HG02885 (cell line): ENCODE results near the gene SMC1B.
"Not testable (repeated sequence)": the region's sequence is repeated elsewhere in the genome, so short reads cannot be mapped to it uniquely, and the experiment has no call there.

Experiments used
- ATAC-seq: cut with Tn5 transposase; IDR thresholded peaks from one replicate; pipeline ENCODE4 v1.9.1; 2021; ENCODE audit warnings: mild to moderate bottlenecking; ENCODE audit not compliant: unreplicated experiment, poor library complexity

The SMC1B gene

DNA sequence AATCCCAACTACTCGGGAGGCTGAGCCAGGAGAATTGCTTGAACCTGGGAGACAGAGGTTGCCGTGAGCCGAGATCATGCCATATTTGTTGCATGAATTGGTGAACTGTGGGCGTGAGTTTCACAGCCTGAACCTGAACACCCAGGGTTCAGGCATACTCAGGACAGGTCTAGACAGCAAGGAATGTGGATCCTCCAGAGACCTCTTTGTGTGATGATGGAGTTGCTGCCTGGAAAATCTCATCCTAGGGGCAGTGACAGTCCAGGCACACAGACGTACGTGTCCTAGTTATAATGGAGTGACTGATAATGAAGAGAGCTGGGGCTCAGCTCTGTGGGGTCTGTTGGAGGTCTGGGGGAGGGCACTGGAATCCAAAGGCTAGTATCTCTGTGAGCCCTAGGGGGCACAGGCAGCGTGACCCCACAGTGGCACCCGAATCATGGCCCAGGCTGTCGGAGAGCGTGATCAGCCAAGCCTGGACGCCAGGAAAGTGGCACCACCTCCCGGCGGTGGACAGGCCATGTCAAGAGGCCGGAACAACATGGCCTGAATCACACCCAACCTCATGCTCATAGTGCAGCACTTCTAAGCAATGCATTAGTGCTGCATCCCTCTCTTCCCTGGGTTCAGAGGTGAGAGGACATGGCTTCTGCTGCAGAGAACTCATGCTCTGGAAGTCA is 31.8 kb upstream of the SMC1B start:
- no peak for ATAC-seq

DNA sequence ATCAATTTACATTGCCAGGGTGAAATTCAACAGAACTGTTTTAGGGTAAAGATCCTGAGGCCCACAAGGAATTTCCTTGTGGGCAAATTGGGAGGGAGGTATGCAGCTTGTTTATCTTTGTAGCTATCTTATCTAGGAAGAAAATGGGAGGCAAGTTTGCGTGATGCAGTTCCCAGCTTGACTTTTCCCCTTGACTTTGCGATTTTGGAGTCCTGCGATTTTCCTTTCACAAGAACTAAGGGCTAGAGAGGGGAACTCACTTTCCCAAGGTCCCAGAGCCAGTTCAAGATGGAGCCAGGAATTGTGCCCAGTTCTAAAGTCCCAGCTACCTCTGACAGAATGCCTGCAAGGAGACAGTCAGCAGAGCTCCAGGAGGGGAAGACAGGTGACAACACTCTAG is 30.8 kb upstream of the SMC1B start:
- no peak for ATAC-seq

DNA sequence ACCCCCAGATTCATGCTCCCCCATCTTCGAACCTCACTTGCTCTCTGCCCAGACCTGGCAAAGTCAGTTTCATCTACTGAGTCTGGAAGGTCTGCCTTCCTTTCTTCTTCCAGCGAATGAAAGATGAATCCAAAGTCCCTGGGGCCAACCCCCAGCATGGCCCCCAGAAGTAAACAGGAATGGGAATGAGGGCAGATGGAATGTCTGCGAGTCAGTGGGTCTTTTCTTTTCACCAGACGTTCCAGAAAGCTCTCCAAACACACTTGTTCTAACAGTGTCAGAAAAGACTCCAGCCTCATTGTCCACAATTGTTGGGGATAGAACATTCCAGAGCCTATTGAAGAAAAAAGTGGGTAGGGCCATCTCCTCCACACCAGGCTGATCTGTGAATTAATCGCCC is 28.7 kb upstream of the SMC1B start:
- ATAC-seq, result no peak

DNA sequence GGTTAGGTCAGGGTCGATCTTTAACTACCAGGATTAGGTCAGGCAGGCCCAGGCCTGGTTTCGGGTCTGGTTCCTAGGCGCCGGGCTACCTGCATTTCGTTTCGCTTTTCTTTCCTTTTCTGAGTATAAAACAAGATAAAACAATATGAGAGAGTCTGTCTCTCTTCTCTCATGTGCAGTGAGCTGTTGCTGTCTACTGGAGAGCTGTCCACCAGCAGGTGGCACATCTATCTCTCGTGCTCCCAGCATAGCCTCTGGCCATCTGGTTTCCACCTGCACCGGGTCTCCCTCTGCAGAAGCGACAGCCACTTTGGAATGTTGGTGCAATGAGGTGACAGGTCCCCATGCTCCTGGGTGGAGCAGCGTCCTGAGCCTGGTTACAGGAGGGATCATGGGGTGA is 27.7 kb upstream of the SMC1B start:
- no peak for ATAC-seq

DNA sequence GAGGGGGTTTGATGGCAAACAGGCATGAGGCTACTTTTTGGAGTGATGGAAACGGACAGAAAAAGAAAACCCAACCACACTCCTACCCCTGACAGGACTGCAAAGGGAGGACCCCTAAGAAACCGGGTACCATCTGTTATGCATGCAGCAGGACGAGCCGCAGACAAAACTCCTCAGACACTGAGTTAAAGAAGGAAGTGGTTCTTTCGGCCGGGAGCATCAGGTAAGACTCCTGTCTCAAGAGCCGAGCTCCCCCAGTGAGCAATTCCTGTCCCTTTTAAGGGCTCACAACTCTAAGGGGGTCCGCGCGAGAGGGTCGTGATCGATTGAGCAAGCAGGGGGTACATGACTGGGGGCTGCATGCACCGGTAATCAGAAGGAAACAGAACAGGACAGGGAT is 27.3 kb upstream of the SMC1B start:
- ATAC-seq, result not testable (repeated sequence)

DNA sequence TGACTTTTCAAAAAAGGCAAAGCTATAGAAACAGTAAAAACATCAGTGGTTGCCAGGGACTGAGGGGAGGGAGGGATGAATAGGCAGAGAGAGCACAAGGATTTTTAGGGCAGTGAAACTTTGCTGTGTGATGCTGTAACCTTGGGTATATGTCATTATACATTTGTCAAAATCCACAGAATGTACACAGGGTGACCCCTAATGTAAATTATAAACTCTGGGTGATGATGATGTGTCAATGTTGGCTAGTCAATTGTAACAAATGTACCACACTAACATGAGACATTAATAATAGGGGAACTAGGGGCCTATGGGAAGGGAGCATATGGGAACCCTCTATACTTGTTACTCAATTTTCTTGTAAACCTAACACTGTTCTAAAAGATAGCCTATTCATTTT is 24.9 kb upstream of the SMC1B start:
- ATAC-seq, result no peak

DNA sequence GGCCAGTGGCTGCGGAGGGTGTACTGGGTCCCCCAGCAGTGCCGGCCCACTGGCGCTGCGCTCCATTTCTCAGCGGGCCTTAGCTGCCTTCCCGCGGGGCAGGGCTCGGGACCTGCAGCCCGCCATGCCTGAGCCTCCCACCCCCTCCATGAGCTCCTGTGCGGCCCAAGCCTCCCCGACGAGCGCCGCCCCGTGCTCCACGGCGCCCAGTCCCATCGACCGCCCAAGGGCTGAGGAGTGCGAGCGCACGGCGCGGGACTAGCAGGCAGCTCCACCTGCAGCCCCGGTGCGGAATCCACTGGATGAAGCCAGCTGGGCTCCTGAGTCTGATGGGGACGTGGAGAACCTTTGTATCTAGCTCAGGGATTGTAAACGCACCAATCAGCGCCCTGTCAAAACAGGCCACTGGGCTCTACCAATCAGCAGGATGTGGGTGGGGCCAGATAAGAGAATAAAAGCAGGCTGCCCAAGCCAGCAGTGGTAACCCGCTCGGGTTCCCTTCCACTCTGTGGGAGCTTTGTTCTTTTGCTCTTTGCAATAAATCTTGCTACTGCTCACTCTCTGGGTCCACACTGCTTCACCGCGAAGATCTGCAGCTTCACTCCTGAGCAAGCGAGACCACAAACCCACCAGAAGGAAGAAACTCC is 23.6 kb upstream of the SMC1B start:
- not testable (repeated sequence) for ATAC-seq

DNA sequence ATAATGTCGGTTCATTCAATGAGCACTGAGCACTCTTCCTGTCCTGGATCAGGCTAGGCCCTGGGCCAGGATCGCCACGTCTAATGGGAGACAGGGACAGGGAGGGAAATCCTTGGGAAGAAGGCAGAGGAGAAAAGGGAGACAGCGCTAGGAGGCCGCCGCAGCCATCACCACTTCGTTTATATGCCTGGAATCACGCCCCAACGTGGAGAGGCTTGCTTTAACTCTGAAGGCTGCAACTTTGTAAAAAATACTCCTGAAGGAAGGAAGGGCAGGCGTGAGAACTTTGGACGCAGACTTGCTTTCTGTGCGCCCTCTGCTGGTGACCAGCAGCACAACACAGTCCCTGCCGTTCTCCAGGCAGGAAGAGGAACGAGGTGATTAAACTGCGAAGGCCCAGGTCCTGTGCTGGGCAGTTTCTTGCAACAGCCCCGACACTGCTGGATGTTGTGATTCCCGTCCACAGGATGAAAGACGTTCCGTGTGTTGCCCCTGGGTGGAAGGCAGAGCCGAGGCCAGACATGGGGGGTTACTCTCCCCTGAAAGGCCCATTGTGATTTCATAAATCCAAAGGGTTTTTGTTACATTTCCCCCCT is 22.2 kb upstream of the SMC1B start:
- ATAC-seq, result no peak

DNA sequence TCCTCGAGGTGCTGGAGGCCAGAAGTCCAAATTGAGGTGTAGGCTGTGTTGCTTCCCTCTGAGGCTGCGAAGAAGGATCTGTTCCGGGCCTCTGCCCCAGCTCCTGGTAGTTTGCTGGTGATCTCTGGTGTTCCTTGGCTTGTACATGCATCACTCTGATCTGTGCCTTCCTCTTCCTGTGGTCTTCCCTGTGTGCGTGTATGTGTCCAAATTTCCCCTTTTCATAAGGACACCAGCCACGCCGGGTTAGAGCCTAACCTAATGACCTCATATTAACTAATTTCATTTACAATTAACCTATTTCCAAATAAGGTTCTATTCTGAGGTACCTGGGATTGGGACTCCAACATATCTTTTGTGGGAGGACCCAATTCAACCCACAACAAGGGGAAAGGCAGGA is 21.6 kb upstream of the SMC1B start:
- ATAC-seq, result no peak

DNA sequence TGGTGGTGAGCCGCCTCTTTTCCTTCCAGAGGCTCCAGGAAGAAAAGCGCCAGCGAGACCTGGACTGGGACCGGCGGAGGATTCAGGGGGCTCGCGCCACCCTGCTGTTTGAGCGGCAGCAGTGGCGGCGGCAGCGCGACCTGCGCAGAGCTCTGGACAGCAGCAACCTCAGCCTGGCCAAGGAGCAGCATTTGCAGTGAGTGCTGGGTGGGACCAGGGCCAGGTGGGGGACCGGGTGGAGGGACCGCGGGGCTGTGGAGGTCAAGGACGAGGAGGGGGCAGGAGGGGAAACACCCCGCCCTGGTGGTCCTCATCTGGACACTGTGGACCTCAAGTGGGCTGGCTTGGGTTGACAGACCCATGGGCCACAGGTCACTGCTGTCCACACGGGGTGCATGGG is 17.5 kb upstream of the SMC1B start:
- ATAC-seq, result no peak

DNA sequence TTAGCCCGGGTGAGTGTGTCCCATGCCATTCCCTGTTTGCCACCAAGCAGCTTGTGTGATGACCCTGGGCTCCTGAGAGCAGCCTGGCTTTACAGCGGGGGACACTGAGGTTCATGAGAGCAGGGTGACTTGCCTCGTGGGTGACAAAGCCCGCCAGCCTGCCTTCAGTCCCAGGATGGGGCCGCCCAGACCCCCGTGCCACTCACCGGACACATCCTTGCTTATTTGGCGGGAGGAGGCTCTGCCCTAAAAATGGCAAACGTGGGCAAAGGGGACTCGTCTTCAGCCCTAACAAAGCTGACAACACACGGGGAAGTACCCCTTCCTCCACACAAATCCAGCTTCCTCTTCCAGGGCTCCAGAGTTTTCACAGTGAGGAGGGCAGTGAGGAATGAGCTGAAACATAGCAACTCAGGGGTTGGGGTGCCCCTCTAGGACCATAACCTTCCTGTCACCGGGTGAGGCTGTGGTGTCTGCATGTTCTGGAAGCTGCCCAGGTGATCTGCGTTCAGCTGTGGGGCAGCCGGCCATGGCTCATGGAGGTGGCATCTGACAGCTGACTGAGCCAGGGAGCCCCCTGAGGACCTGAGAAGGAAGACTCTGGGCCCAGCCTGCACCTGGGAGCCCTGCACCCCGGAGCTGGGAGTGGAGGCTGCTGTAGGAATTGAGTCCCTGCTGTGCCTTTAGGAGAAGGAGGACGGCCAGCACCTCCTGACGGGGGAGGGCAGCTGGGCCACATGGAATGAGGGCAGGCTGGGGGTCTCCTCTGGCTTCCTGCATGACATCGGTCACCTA is 16.8 kb upstream of the SMC1B start:
- ATAC-seq, result no peak

DNA sequence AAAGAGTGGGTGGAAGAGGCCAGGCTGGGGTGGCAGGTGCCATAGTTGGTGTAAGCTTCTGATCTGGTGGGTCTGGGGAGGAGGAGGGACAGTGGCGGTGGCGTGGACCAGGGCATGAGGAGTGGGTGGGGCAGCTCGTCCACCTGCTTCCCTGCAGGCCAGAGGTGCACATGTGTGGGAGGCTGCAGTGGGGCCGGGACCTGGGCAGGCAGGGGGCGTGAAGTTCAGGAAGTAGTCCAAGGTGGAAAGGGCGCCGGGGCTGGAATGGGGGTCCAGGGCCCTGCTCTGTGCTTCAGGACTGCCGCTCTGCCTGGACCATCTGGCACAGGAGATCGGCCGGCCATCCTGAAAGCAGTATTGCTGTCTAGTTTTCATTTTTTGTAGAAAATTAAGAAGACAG is 16.0 kb upstream of the SMC1B start:
- no peak for ATAC-seq

DNA sequence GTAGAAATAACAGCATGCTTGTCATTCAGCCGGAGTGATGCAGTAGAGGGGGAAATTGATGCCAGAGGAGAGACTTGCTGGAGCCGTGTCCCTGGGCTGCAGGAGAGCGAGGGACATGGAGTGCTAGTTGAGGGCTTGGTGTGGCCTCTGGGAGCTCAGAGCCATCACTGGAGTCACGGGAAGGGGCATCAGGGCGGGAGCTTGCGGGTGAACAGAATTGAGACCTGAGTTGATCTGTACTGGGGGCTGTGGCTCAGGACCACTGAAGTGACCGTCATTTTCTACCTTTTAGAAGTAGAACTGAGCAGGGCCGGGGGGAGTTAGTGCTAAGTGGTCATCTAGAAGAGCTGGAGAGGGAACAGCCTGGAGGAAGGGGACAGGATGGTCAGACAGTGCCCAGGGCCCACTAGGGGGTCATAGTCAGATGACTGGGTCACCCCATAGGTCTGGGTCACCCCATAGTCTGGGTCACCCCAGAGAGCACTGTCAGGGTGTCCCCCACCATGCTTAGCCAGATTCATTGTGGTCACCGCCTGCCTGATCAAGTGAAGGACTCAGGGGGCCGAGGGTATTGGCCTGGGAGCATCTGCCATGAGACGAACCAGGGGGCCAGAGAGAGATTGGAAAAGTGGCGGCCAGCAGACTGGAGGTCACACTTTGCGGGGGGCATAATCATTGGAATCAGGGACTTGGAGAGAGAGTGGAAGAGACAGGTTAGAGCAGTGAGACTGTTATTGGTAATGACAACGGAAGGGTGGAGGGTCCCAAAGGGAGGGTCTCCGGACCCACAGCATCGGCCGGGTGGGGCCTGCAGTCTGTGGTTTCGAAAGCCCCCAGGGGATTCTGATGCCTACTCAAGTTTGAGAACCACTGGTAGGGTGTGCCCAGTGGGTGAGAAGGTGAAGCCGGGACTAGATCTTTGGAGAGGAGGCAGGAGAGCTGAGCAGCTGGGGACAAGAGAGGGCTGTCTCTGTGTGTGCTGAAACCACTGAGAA is 15.3 kb upstream of the SMC1B start:
- no peak for ATAC-seq

DNA sequence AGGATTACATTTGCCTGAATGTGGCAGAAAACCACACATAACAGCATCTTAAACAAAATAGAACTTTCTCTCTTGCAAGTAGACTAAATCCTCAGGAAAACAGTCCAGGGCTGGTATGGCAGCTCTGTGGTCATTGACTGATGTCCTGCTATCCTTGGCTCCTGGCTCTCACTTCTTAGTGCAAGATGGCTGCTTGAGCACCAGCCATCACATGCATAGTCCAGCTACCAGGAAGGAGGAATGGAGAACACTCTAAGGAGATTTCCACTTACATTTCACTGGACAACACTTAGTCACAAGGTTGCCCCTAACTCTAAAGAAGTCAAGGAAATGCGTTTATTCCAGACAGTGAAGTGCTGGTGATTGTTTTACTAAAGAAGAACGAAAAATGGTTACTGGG is 13.7 kb upstream of the SMC1B start:
- ATAC-seq, result no peak

DNA sequence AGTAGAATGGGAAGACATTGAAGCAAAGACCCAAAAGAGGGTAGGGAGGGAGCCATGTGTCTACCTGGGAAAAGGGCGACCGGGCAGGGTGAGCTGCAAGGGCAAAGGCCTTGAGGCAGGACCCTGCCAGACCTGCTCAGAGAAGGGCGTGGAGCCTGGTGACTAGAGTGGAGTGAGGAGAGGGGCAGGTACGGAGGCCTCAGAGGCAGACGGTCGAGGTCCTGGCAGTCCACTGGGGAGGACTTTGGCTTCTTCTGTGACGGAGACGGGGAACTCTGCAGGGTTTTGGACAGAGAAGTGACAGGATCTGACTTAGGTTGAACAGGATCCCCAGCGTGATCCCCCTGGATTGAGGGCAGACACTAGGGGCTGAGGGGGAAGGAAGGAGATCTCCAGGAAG is 13.0 kb upstream of the SMC1B start:
- no peak for ATAC-seq

DNA sequence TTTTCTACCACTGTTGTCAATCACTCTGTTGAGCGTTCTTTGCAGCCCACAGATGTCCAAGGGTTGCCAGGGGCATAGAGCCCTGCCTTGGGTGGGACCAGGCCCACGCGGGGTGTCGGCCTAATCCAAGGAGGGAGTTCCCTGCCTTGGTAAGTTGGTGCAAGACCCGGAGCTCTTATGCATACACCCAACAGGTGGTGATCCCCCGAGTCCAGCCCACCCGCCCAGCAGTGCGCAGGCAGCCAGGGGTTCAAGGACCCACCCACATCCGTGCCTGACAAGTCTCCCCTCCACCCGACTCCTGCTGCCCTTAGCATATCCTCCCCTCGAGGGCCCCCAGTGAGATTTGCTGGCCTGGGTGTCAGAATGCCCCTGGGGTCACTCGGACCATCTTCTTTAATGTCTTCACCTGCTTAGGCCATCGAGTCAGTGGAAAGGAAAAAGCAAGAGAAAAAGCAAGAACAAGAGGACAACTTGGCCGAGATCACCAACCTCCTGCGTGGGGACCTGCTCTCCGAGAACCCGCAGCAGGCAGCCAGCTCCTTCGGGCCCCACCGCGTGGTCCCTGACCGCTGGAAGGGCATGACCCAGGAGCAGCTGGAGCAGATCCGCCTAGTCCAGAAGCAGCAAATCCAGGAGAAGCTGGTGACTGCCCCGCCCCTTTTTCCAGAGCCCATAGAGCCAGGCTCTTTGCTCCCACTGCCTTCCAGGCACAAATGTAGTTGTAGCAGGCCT is 12.3 kb upstream of the SMC1B start:
- no peak for ATAC-seq

DNA sequence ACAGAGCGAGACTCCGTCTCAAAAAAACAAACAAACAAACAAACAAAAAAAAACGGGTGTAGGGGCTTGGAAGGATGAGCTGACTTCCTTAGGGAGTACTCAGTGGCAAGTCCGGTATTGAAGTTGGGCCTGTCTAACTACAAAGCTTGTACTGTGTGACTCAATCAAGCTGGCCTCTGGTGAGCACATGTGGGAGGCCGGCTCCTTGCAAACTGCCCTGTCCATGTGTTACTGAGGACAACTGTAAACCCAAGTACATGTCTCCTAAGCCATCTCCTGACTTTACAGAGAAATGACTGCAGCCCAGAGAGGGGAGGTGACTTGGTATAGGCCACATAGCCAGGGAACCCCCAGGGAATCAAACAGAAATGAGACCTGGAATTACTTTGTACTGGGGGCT is 11.7 kb upstream of the SMC1B start:
- no peak for ATAC-seq

DNA sequence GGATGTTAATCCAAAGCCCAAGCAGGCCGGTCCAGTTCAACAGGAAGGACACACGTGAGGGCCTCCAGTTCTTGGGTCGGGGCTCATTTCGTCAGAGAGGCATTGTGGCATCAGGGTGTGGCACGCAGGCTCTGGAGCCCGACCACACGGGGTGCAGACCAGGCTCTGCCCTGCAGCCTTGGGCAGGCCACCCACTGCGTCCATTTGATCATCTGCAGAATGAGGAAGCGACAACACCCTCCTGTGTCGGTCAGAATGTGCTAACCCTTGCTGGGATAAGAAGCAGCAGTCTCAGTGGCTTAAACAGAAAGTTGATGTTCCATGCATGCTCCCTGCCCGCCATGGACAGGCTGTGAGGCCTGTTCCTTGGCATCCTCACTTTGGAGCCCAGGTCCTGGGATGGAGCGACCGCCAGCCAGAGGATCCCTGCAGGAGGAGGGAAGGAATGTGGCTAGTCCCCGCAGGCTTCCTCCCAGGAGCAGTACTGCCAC is 10.9 kb upstream of the SMC1B start:
- no peak for ATAC-seq

DNA sequence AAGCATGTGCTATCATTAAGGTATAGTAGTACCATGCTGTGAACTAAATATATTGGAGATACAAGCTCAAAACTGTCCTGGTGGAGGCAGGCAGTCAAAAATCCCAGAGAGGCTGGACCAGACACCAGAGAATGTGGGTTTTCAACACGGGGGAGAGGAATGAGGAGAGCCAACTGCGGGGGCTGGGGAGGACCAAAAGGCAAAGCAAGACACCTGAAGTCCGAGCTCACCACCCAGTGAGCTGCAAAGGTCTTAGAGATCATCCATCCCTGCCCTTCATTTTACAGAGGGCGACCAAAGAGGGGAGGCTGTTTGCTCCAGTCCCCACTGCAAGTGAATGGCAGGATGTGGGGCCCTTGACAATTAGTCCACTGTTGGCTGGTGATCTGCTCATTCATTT is 10.1 kb upstream of the SMC1B start:
- no peak for ATAC-seq
